ENCODE results near the gene MORN4. TPM values are rescaled to one million over a fixed set of nuclear protein-coding genes. Genes with fewer than 3 reads are reported as not detected.

MORN4 gene
- total and polyA plus RNA-seq, 2 donors (not counting 3 experiments of a cell fraction or from before 2014, with no cell fraction given), result 12.2 to 13.9 TPM

DNA sequence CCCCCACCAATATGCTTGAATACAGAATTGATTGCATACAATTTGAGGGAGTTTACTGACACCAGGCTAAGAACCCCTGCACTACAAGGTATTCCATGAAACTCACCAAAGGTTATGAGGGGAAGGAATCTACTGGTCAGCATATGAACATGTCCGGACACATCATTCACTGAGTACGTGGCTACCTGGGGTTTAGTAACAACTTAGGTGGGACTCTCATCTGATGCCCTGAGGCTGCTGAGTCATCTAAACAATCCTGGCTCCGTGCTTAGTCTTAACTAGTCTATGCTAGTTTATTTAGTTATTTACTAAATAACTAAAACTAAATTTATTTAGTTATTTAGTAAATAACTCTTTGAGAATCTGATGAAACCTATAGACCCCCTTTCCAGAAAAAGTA, 18.5 kb upstream of the MORN4 start:
- no peak overlapping the region for H3K4me2 ChIP-seq (ENCODE audit: insufficient read depth, low read length)
- no peak for FAIRE-seq

More for the DNA sequence above, 18.5 kb upstream of the MORN4 start:
- Histone ChIP-seq H3K4me1 (ENCODE audit: control insufficient read depth, extremely low read depth, insufficient read depth, low read length) (peaks cover 17% of the 10 kb centered on the region), H3K27me3 (ENCODE audit: control insufficient read depth in 2 of 2, insufficient read depth in 2 of 2, low read length in 2 of 2) (no peaks in the 10 kb centered on the region), H3K9me3 (replicated peaks; ENCODE audit: control insufficient read depth, insufficient read depth, low read length) (no peaks in the 10 kb centered on the region), H3K9ac (replicated peaks; ENCODE audit: extremely low read depth, insufficient read depth, low read length) (no peak overlapping the region), H3K27ac (ENCODE audit: insufficient read depth, low read depth, low read length) (no peak overlapping the region), H3K9me1 (replicated peaks; ENCODE audit: control insufficient read depth, extremely low read depth, insufficient read depth, low read length) (no peaks in the 10 kb centered on the region), H4K20me1 (replicated peaks; ENCODE audit: control insufficient read depth, extremely low read depth, insufficient read depth, low read length) (no peaks in the 10 kb centered on the region), H3K36me3 (ENCODE audit: control insufficient read depth in 2 of 2, extremely low read depth in 1 of 2, insufficient read depth in 2 of 2, low read length in 2 of 2) (peaks cover 15 to 20% of the 10 kb centered on the region in 2 experiments), H3K4me3 (replicated peaks in 1 of 3; ENCODE audit: insufficient read depth in 1 of 3, low read depth in 1 of 3, low read length in 3 of 3) (no peak overlapping the region), H3K79me2 (ENCODE audit: control insufficient read depth, insufficient read depth, low read length) (peaks cover 14% of the 10 kb centered on the region), H2AFZ (ENCODE audit: low read depth, low read length) (no peak overlapping the region)
- BruUV-seq (replicated peaks), result no TSS peak
- intact Hi-C loops (cut with micrococcal nuclease) (no loop called here), dilution Hi-C loops (cut with MboI; ENCODE audit: extremely low pct_ligation_motif_present, low sequenced_read_pairs) (no loop called here)
- POLR2A ChIA-PET, result no interaction called here
- TF ChIP-seq, protein P1, sequence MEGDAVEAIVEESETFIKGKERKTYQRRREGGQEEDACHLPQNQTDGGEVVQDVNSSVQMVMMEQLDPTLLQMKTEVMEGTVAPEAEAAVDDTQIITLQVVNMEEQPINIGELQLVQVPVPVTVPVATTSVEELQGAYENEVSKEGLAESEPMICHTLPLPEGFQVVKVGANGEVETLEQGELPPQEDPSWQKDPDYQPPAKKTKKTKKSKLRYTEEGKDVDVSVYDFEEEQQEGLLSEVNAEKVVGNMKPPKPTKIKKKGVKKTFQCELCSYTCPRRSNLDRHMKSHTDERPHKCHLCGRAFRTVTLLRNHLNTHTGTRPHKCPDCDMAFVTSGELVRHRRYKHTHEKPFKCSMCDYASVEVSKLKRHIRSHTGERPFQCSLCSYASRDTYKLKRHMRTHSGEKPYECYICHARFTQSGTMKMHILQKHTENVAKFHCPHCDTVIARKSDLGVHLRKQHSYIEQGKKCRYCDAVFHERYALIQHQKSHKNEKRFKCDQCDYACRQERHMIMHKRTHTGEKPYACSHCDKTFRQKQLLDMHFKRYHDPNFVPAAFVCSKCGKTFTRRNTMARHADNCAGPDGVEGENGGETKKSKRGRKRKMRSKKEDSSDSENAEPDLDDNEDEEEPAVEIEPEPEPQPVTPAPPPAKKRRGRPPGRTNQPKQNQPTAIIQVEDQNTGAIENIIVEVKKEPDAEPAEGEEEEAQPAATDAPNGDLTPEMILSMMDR (IDR thresholded peaks at IDR 0.05; ENCODE audit: extremely low read depth in 1 of 2, insufficient read depth in 1 of 2, low read depth in 1 of 2, low read length in 2 of 2), result no peak
- TF ChIP-seq POLR2A (IDR thresholded peaks at IDR 0.05; ENCODE audit: low read depth, low read length) (no peak), FOS (IDR thresholded peaks at IDR 0.05; ENCODE audit: borderline replicate concordance, insufficient read depth, low read length) (no peak), EZH2 (IDR thresholded peaks at IDR 0.05; ENCODE audit: borderline replicate concordance, low read depth, low read length, severe bottlenecking) (no peak), MYC (IDR thresholded peaks at IDR 0.05; ENCODE audit: low read depth, low read length) (no peak), GATA2 (IDR thresholded peaks at IDR 0.05; ENCODE audit: insufficient read depth, insufficient read length, low read depth, low read length) (no peak), POLR2AphosphoS5 (IDR thresholded peaks at IDR 0.05; ENCODE audit: insufficient read depth, low read depth, low read length) (no peak), JUN (IDR thresholded peaks at IDR 0.05; ENCODE audit: borderline replicate concordance, insufficient read depth, insufficient read length, low read depth) (no peak)
- TF ChIP-seq, protein P2, sequence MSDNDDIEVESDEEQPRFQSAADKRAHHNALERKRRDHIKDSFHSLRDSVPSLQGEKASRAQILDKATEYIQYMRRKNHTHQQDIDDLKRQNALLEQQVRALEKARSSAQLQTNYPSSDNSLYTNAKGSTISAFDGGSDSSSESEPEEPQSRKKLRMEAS (IDR thresholded peaks at IDR 0.05; ENCODE audit: insufficient read depth, insufficient read length), result no peak
- CTCF ChIA-PET, result no interaction called here
- no peak for DNase-seq (ENCODE audit: low read depth, low spot score)

Measured in endothelial cell of umbilical vein (primary cell).